SK-N-SH (cell line): Measurements from ENCODE around the gene LAMA1. TPM values are rescaled to one million over a fixed set of nuclear protein-coding genes. Genes with fewer than 3 reads are reported as not detected.

Source experiments
- CTCF ChIA-PET: fragments of 300-600, 350-600 bp; formaldehyde crosslinking; extraction: SDS; loops from one replicate; lab custom pipeline; 2021; lab: Yijun Ruan, JAX
- POLR2A ChIA-PET: fragments of 350-600 bp; sonication (Branson Sonifier 250); formaldehyde crosslinking; extraction: SDS; loops from one replicate; lab custom pipeline; 2020; ENCODE audit warnings: antibody characterized with exemption, inconsistent platforms; lab: Yijun Ruan, JAX
- DNase-seq: peaks from one replicate; pipeline ENCODE4 v3.0.0; 2012
- H2AFZ ChIP-seq: fragments of 200-600 bp; sonication (generic); 2 replicates; pipeline ENCODE4 v1.8.1; 2016; ENCODE audit warnings: antibody characterized with exemption, mild to moderate bottlenecking, low read depth
- H3F3A ChIP-seq: fragments of 200-600 bp; sonication (generic); replicated peaks from 2 replicates; pipeline ENCODE3; 2016; ENCODE audit warnings: antibody characterized with exemption, mild to moderate bottlenecking; ENCODE audit not compliant: insufficient read depth
- H3K27ac ChIP-seq, 2 experiments: fragments of 200-500 bp in 1 of 2; fragments of 200-600 bp in 1 of 2; sonication (Bioruptor generic) in 1 of 2; sonication (generic), shearing (Covaris generic) in 1 of 2; 2 replicates each; pipeline versions ENCODE4 v1.5.1 to v1.6.1; 2014 to 2016; ENCODE audit warnings: low read depth in 2 of 2, inconsistent platforms in 1 of 2, low read length in 1 of 2, mild to moderate bottlenecking in 1 of 2, mixed read lengths in 1 of 2
- H3K27me3 ChIP-seq: fragments of 200-600 bp; sonication (generic), shearing (Covaris generic); 2 replicates; pipeline ENCODE4 v1.6.1; 2016; ENCODE audit warnings: mixed run types; ENCODE audit not compliant: insufficient read depth
- H3K36me3 ChIP-seq, 2 experiments: fragments of 200-500 bp in 1 of 2; fragments of 200-600 bp in 1 of 2; sonication (Bioruptor generic) in 1 of 2; sonication (generic) in 1 of 2; replicated peaks in 1 of 2; 2 replicates each; pipeline versions ENCODE3 to v1.5.1; 2014 to 2016; ENCODE audit warnings: low read length in 1 of 2, mild to moderate bottlenecking in 1 of 2; ENCODE audit not compliant: insufficient read depth in 2 of 2, control insufficient read depth in 1 of 2
- H3K4me1 ChIP-seq, 2 experiments: fragments of 200-500 bp in 1 of 2; fragments of 200-600 bp in 1 of 2; sonication (Bioruptor generic) in 1 of 2; sonication (generic), shearing (Covaris generic) in 1 of 2; 2 replicates each; pipeline versions ENCODE4 v1.5.1 to v1.6.1; 2014 to 2016; ENCODE audit warnings: low read depth in 1 of 2, low read length in 1 of 2, mixed run types in 1 of 2; ENCODE audit not compliant: insufficient read depth in 2 of 2, control insufficient read depth in 1 of 2
- H3K4me2 ChIP-seq: fragments of 200-600 bp; sonication (generic), shearing (Covaris generic); 2 replicates; pipeline ENCODE4 v1.6.1; 2017; ENCODE audit warnings: mixed run types
- H3K4me3 ChIP-seq, 2 experiments: fragments of 200-500 bp in 1 of 2; fragments of 200-600 bp in 1 of 2; sonication (Bioruptor generic) in 1 of 2; sonication (generic), shearing (Covaris generic) in 1 of 2; 2 replicates each; pipeline versions ENCODE4 v1.5.1 to v1.8.1; 2014 to 2016; ENCODE audit warnings: low read depth in 2 of 2, inconsistent platforms in 1 of 2, low read length in 1 of 2, mild to moderate bottlenecking in 1 of 2, mixed read lengths in 1 of 2, moderate library complexity in 1 of 2
- H3K79me2 ChIP-seq: fragments of 200-600 bp; sonication (generic); 2 replicates; pipeline ENCODE4 v1.8.1; 2017; ENCODE audit warnings: mild to moderate bottlenecking; ENCODE audit not compliant: insufficient read depth
- H3K9ac ChIP-seq: fragments of 200-600 bp; sonication (generic); 2 replicates; pipeline ENCODE4 v1.6.1; 2017; ENCODE audit warnings: mixed run types
- H3K9me2 ChIP-seq: fragments of 200-600 bp; sonication (generic); 2 replicates; pipeline ENCODE4 v1.6.1; 2017; ENCODE audit warnings: mixed run types
- H3K9me3 ChIP-seq: fragments of 200-600 bp; sonication (generic); 2 replicates; pipeline ENCODE4 v1.6.1; 2017; ENCODE audit warnings: mixed run types, mild to moderate bottlenecking, moderate library complexity
- H4K20me1 ChIP-seq: fragments of 200-600 bp; sonication (generic); 2 replicates; pipeline ENCODE4 v1.6.1; 2017; ENCODE audit warnings: mild to moderate bottlenecking, mixed run types; ENCODE audit not compliant: insufficient read depth
- CHD2 ChIP-seq: fragments of 150-350 bp; IDR thresholded peaks from 2 replicates; pipeline ENCODE4 v1.6.1; 2018; ENCODE audit warnings: low read length; ENCODE audit not compliant: partially characterized antibody
- ELF1 ChIP-seq: IDR thresholded peaks from 2 replicates; pipeline ENCODE4 v1.4.0; 2012
- EP300 ChIP-seq, 2 experiments: IDR thresholded peaks; 2 replicates each; pipeline versions ENCODE4 v1.4.0 to v1.6.1; 2012; ENCODE audit warnings: borderline replicate concordance in 1 of 2, low read depth in 1 of 2, low read length in 1 of 2
- FOXM1 ChIP-seq: IDR thresholded peaks from 2 replicates; pipeline ENCODE4 v1.4.0; 2012; ENCODE audit warnings: low read depth, mild to moderate bottlenecking
- GABPA ChIP-seq: IDR thresholded peaks from 2 replicates; pipeline ENCODE4 v1.4.0; 2012; ENCODE audit warnings: low read depth, mild to moderate bottlenecking
- GATA2 ChIP-seq: sonication (generic); formaldehyde crosslinking; IDR thresholded peaks from 2 replicates; pipeline ENCODE4 v1.5.0; 2020; ENCODE audit warnings: mild to moderate bottlenecking, missing genetic modification reagents
- MEF2A ChIP-seq: IDR thresholded peaks from 2 replicates; pipeline ENCODE4 v1.4.0; 2012; ENCODE audit warnings: low read depth, borderline replicate concordance
- MXI1 ChIP-seq: IDR thresholded peaks from 2 replicates; pipeline ENCODE4 v1.6.1; 2012; ENCODE audit warnings: mild to moderate bottlenecking, low read depth, low read length, improper control_type of control experiment
- RCOR1 ChIP-seq: fragments of 150-350 bp; IDR thresholded peaks from 2 replicates; pipeline ENCODE4 v1.6.1; 2017; ENCODE audit warnings: antibody characterized with exemption, low read length
- REST ChIP-seq: IDR thresholded peaks from 2 replicates; pipeline ENCODE4 v1.6.1; 2012; ENCODE audit warnings: mild to moderate bottlenecking, low read depth, low read length, moderate library complexity
- RFX5 ChIP-seq: IDR thresholded peaks from 2 replicates; pipeline ENCODE4 v1.6.1; 2012; ENCODE audit warnings: mild to moderate bottlenecking, improper control_type of control experiment, low read length
- SIN3A ChIP-seq: IDR thresholded peaks from 2 replicates; pipeline ENCODE4 v1.6.1; 2012; ENCODE audit warnings: low read depth, mild to moderate bottlenecking, low read length, moderate library complexity, borderline replicate concordance
- TAF1 ChIP-seq: IDR thresholded peaks from 2 replicates; pipeline ENCODE4 v1.6.1; 2012; ENCODE audit warnings: low read depth, mild to moderate bottlenecking, low read length, moderate library complexity, borderline replicate concordance
- TCF12 ChIP-seq: IDR thresholded peaks from 2 replicates; pipeline ENCODE4 v1.4.0; 2012
- YY1 ChIP-seq: IDR thresholded peaks from 2 replicates; pipeline ENCODE4 v1.4.0; 2012; ENCODE audit warnings: low read depth, mild to moderate bottlenecking
- WGBS: methylation state at CpG from one replicate; pipeline ENCODE4 v1.1.6; 2017; ENCODE audit warnings: low lambda C conversion rate; 5-methylcytosine and 5-hydroxymethylcytosine counted together
- polyA plus RNA-seq, 3 experiments: library from polyadenylated mRNA; depleted of rRNA; stranded (reverse); fragments of >200 nt; gene quantifications; 2 replicates each; pipeline ENCODE4 v1.2.3, GENCODE V29; 2012
- TF ChIP-seq, protein P1 (sequence below): fragments of 200-600 bp; sonication (generic); IDR thresholded peaks from 2 replicates; pipeline ENCODE4 v1.6.1; 2017; ENCODE audit warnings: antibody characterized with exemption, mild to moderate bottlenecking, moderate library complexity

LAMA1 gene
- polyA plus RNA-seq, 1 of the 3 experiments (the other 2 are of a cell fraction) = 0.07 TPM

GRCh38 chr18:7096838-7097237, 20.8 kb downstream of the LAMA1 start:
- H3K79me2 ChIP-seq = no peaks in the 10 kb centered on the region
- H3K4me2 ChIP-seq = no peak overlapping the region
- TF ChIP-seq ELF1 = no peak
- TF ChIP-seq CHD2 = no peak
- TF ChIP-seq TAF1 = no peak
- peak; percentile 58 for TF ChIP-seq GATA2 (CRISPR knock-in tag)
- no peak for TF ChIP-seq FOXM1
- H3K9me3 ChIP-seq = no peaks in the 10 kb centered on the region
- CTCF ChIA-PET = interaction anchor here (0.5 to 1.3 kb wide), 2 partner anchors 31 to 1017 kb away, joined by 3 read pairs; no protein-coding TSS in a partner anchor
- H3K27ac ChIP-seq = no peak overlapping the region
- 26% methylated on average over 7 of the region's 7 CpGs for WGBS
- H3K9ac ChIP-seq = no peak overlapping the region
- no peaks in the 10 kb centered on the region for H3K9me2 ChIP-seq
- H3K36me3 ChIP-seq = no peaks in the 10 kb centered on the region
- no peak overlapping the region for H3K4me3 ChIP-seq
- H2AFZ ChIP-seq = no peak overlapping the region
- no peaks in the 10 kb centered on the region for H3K27me3 ChIP-seq
- POLR2A ChIA-PET = no interaction called here
- DNase-seq = peak; percentile 59
- H4K20me1 ChIP-seq = no peaks in the 10 kb centered on the region
- no peaks in the 10 kb centered on the region for H3F3A ChIP-seq
- no peaks in the 10 kb centered on the region for H3K4me1 ChIP-seq

GRCh38 chr18:7094427-7094826, 23.2 kb downstream of the LAMA1 start:
- Histone ChIP-seq H3K9ac (no peak overlapping the region), H3K27ac (no peak overlapping the region), H3K4me2 (no peak overlapping the region), H3K9me2 (no peaks in the 10 kb centered on the region), H3K79me2 (no peaks in the 10 kb centered on the region), H3F3A (no peaks in the 10 kb centered on the region), H3K4me1 (no peaks in the 10 kb centered on the region), H3K4me3 (no peak overlapping the region), H3K36me3 (no peaks in the 10 kb centered on the region), H3K9me3 (no peaks in the 10 kb centered on the region), H3K27me3 (no peaks in the 10 kb centered on the region), H2AFZ (no peak overlapping the region), H4K20me1 (no peaks in the 10 kb centered on the region)
- no peak for DNase-seq
- CTCF ChIA-PET = no interaction called here
- POLR2A ChIA-PET = no interaction called here
- TF ChIP-seq FOXM1 (no peak), GATA2 (CRISPR knock-in tag) (no peak), YY1 (no peak), SIN3A (no peak), TCF12 (no peak), MEF2A (no peak)

DNA sequence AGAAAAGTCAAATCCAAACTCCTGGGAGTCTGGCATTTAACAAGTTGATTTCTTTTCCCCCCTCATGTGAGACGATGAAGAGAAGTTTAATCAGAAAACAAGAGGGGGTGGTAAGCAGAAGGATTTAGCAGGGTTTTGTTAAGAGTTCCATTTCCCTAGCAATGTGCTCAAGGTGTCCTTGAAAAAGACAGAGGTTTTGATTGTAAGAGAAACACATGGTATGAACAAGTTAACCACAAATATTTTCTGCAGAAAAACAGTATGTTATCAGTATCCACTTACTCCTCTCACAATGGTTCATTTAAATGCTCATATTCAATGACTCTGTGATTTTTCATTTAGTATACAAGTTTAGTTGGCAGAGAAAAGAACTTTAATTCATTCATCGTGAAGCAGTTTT, 26.8 kb downstream of the LAMA1 start:
- no peak overlapping the region for H3K27ac ChIP-seq
- no peaks in the 10 kb centered on the region for H3K9me3 ChIP-seq
- H3F3A ChIP-seq = no peaks in the 10 kb centered on the region
- CTCF ChIA-PET = no interaction called here
- no peak overlapping the region for H3K4me3 ChIP-seq
- POLR2A ChIA-PET = no interaction called here
- H3K4me2 ChIP-seq = no peak overlapping the region
- H3K9ac ChIP-seq = no peak overlapping the region
- H4K20me1 ChIP-seq = no peaks in the 10 kb centered on the region
- DNase-seq = no peak
- no peaks in the 10 kb centered on the region for H3K9me2 ChIP-seq
- H3K4me1 ChIP-seq = no peaks in the 10 kb centered on the region
- no peaks in the 10 kb centered on the region for H3K79me2 ChIP-seq
- TF ChIP-seq, protein P1, sequence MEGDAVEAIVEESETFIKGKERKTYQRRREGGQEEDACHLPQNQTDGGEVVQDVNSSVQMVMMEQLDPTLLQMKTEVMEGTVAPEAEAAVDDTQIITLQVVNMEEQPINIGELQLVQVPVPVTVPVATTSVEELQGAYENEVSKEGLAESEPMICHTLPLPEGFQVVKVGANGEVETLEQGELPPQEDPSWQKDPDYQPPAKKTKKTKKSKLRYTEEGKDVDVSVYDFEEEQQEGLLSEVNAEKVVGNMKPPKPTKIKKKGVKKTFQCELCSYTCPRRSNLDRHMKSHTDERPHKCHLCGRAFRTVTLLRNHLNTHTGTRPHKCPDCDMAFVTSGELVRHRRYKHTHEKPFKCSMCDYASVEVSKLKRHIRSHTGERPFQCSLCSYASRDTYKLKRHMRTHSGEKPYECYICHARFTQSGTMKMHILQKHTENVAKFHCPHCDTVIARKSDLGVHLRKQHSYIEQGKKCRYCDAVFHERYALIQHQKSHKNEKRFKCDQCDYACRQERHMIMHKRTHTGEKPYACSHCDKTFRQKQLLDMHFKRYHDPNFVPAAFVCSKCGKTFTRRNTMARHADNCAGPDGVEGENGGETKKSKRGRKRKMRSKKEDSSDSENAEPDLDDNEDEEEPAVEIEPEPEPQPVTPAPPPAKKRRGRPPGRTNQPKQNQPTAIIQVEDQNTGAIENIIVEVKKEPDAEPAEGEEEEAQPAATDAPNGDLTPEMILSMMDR = no peak
- TF ChIP-seq CHD2 (no peak), RCOR1 (no peak), ELF1 (no peak), REST (no peak), EP300 (IDR thresholded peaks at IDR 0.05; ENCODE audit: borderline replicate concordance in 1 of 2, low read depth in 1 of 2, low read length in 1 of 2) (no peak), MXI1 (no peak), YY1 (no peak), GATA2 (CRISPR knock-in tag) (no peak), SIN3A (no peak), GABPA (no peak), RFX5 (no peak)
- TF ChIP-seq, all 33 proteins: peak for 0
- no peaks in the 10 kb centered on the region for H3K27me3 ChIP-seq
- WGBS = 39% methylated on average over 2 of the region's 2 CpGs
- no peak overlapping the region for H2AFZ ChIP-seq
- H3K36me3 ChIP-seq = no peaks in the 10 kb centered on the region
